Activated naive CD8-positive, alpha-beta T cell treated with anti-CD3 and anti-CD28 coated beads, Interleukin-2, amount 50 U/mL, for 24 hours (primary cell): ENCODE measurements around the gene CIAO2A.

Experiments
- ATAC-seq: fragments of 150-1000 bp; cut with Tn5 transposase; one replicate; pipeline ENCODE4 v1.10.0; 2021
- DNase-seq: peaks from one replicate; pipeline ENCODE4 v3.0.0; 2021
- H3K27ac Mint-ChIP-seq: one replicate; pipeline ENCODE4 v1.8.0; 2021; ENCODE audit warnings: mild to moderate bottlenecking, mixed read lengths
- H3K27me3 Mint-ChIP-seq: one replicate; pipeline ENCODE4 v1.8.0; 2021; ENCODE audit warnings: mixed read lengths
- H3K36me3 Mint-ChIP-seq: one replicate; pipeline ENCODE4 v1.8.0; 2021; ENCODE audit warnings: low read depth, mixed read lengths
- H3K4me1 Mint-ChIP-seq: one replicate; pipeline ENCODE4 v1.8.0; 2021; ENCODE audit warnings: mixed read lengths
- H3K4me3 Mint-ChIP-seq: one replicate; pipeline ENCODE4 v1.8.0; 2021; ENCODE audit warnings: mild to moderate bottlenecking, moderate library complexity, mixed read lengths
- H3K9me3 Mint-ChIP-seq: one replicate; pipeline ENCODE4 v1.8.0; 2021; ENCODE audit warnings: mixed read lengths

The CIAO2A gene

DNA sequence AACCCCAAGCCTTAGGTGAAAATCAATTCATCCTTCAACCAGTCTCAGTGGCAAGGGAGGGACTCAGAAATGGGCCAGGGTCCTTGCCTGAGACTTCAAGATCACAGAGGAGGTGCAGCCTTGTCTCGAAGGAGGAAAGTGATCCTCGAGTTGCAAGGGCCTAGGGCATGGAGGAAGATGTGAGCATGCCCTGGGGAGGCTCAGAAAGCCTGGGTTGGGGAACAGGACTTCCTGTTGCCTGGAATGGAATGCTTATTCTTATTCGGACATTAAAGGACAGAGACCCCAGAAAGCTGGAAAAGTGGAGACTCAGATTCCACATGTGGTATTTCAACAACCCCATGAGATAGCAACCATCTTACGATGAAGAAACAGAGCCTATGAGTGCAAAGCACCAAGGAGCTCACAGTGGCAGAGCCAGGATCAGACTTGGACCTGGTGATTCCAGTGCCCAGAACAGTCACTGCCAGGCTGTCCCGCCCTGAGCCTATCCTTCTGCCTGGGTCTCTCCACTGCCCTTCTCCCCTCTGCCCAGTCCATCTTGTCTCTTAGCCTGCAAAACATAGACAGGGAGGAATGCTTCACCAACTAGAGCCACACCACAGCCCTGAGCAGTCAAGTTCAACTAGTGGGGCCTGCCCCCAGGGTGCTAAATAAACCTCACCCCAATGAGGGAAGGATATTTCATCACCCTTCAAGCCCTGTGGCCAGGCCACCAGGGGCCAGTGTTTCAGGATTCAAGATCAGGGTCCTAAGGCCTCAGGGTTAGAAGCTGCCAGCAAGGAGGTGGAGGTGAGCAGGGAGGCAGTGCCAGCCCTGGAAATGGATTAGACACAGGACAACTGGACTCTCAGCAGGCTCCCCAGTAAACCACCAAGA lies 69.2 kb downstream of the CIAO2A start:
- Mint-ChIP-seq H3K9me3 (no peaks in the 10 kb centered on the region), H3K4me1 (peaks cover 21% of the 10 kb centered on the region), H3K36me3 (no peaks in the 10 kb centered on the region), H3K27ac (no peak overlapping the region), H3K27me3 (no peaks in the 10 kb centered on the region), H3K4me3 (no peak overlapping the region)
- ATAC-seq (no peak), DNase-seq (no peak)

GRCh38 chr15:64023220-64023619 lies 70.4 kb downstream of the CIAO2A start:
- ATAC-seq (no peak), DNase-seq (no peak)
- no peaks in the 10 kb centered on the region for H3K36me3 Mint-ChIP-seq
- no peak overlapping the region for H3K4me3 Mint-ChIP-seq
- H3K27ac Mint-ChIP-seq, result no peak overlapping the region
- H3K27me3 Mint-ChIP-seq, result no peaks in the 10 kb centered on the region
- H3K4me1 Mint-ChIP-seq, result peaks cover 9% of the 10 kb centered on the region
- H3K9me3 Mint-ChIP-seq, result no peaks in the 10 kb centered on the region

GRCh38 chr15:64022571-64022970 lies 71.1 kb downstream of the CIAO2A start:
- Mint-ChIP-seq H3K4me1 (peaks cover 4% of the 10 kb centered on the region), H3K4me3 (no peak overlapping the region), H3K36me3 (no peaks in the 10 kb centered on the region), H3K27ac (no peak overlapping the region), H3K9me3 (no peaks in the 10 kb centered on the region), H3K27me3 (no peaks in the 10 kb centered on the region)
- DNase-seq (no peak), ATAC-seq (no peak)
